ENCODE results near the gene ANKFY1.

The ANKFY1 gene

GRCh38 chr17:4163951-4164350 is 99.8 kb downstream of the ANKFY1 start:
- TF ChIP-seq ZNF155 (tag by site-specific recombination; IDR thresholded peaks at IDR 0.05) = no peak
- no peak for TF ChIP-seq ZNF274 (IDR thresholded peaks at IDR 0.05; ENCODE audit: low read length)
- no peak for TF ChIP-seq ZNF274 (tag by site-specific recombination; IDR thresholded peaks at IDR 0.05; ENCODE audit: borderline replicate concordance)
- TF ChIP-seq PRDM4 (tag by site-specific recombination; IDR thresholded peaks at IDR 0.05) = no peak
- TF ChIP-seq FEZF1 (tag by site-specific recombination; IDR thresholded peaks at IDR 0.05) = 0 out of 2 replicates have a peak, but pooled peaks have one; percentile 34
- Histone ChIP-seq H3K27ac (ENCODE audit: extremely low read depth, low read depth, low read length) (peak overlapping the region; percentile 19; the same call in 1 of the 2 replicates), H3K4me3 (ENCODE audit: low read depth, low read length) (no peak overlapping the region), H3K9me3 (ENCODE audit: control insufficient read depth, insufficient read depth, low read depth, low read length) (no peaks in the 10 kb centered on the region), H3K36me3 (ENCODE audit: control insufficient read depth in 2 of 2, insufficient read depth in 1 of 2, low read length in 2 of 2) (peaks cover 14 to 62% of the 10 kb centered on the region in 2 experiments), H3K4me1 (ENCODE audit: control insufficient read depth, insufficient read depth, low read length) (peaks cover 16% of the 10 kb centered on the region)
- ChIA-PET CTCF (no interaction called here), POLR2A (interaction anchor here (3.8 kb wide), 1 partner anchor 21 kb away, joined by 61 read pairs; the partner anchor contains the start of genes CYB5D2 and ZZEF1)

DNA sequence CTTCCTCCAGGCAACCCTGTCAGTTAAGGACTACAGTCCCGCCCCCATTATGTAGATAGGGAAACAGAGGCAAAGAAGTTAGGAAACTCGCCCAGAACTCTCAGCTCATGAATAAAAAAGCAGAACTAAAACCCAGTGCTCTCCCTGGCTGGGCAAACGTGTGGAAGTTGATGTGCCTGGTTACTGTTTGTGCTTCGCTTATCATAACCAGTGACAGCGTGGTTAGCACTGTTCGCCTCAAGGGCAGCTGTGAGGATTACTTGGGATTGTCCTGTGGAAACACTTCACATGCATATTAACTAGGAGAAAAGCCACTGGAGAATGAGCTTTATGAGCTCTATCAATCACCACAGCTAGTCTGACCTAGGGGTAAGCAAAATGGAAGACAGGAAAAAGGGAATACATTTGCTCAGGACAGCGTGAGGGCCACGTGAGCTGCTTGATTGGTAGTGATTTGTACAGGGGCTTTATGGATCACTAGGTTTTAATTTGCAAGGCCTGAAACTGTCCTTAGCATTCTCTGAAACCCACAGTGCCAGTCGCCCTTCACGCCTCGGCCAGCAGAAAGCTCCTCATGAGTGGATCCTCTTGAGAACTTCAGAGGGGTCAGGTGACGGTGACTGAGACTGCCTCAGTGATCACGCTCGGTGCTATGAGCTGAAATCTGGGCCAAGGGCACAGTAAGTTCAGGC is 100.9 kb downstream of the ANKFY1 start:
- Histone ChIP-seq H3K4me1 (ENCODE audit: control insufficient read depth, insufficient read depth, low read length) (peaks cover 16% of the 10 kb centered on the region), H3K9me3 (ENCODE audit: control insufficient read depth, insufficient read depth, low read depth, low read length) (no peaks in the 10 kb centered on the region), H3K4me3 (ENCODE audit: low read depth, low read length) (no peak overlapping the region), H3K27ac (ENCODE audit: extremely low read depth, low read depth, low read length) (no peak overlapping the region), H3K36me3 (ENCODE audit: control insufficient read depth in 2 of 2, insufficient read depth in 1 of 2, low read length in 2 of 2) (peaks cover 10 to 59% of the 10 kb centered on the region in 2 experiments)
- CTCF ChIA-PET = interaction anchor here (0.6 to 1.6 kb wide), 2 partner anchors 249 to 1337 kb away, joined by 5 to 6 read pairs; no protein-coding TSS in a partner anchor
- TF ChIP-seq ZNF138 (tag by site-specific recombination; IDR thresholded peaks at IDR 0.05; ENCODE audit: borderline replicate concordance) (no peak), ZNF521 (tag by site-specific recombination; IDR thresholded peaks at IDR 0.05) (no peak), OSR2 (tag by site-specific recombination; IDR thresholded peaks at IDR 0.05) (peak; percentile 50; the same call in 1 of the 2 replicates), ZNF366 (tag by site-specific recombination; conservative IDR thresholded peaks at IDR 0.05) (no peak)
- TF ChIP-seq, protein P1, sequence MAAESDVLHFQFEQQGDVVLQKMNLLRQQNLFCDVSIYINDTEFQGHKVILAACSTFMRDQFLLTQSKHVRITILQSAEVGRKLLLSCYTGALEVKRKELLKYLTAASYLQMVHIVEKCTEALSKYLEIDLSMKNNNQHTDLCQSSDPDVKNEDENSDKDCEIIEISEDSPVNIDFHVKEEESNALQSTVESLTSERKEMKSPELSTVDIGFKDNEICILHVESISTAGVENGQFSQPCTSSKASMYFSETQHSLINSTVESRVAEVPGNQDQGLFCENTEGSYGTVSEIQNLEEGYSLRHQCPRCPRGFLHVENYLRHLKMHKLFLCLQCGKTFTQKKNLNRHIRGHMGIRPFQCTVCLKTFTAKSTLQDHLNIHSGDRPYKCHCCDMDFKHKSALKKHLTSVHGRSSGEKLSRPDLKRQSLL (tag by site-specific recombination; IDR thresholded peaks at IDR 0.05) = no peak
- POLR2A ChIA-PET = interaction anchor here (0.8 to 3.8 kb wide), 2 partner anchors 20 to 101 kb away, joined by 3 to 61 read pairs; partner anchors contain the start of genes ANKFY1, CYB5D2 and ZZEF1

GRCh38 chr17:4162321-4162720 is 101.5 kb downstream of the ANKFY1 start:
- H3K27ac ChIP-seq (ENCODE audit: extremely low read depth, low read depth, low read length) = no peak overlapping the region
- H3K4me3 ChIP-seq (ENCODE audit: low read depth, low read length) = no peak overlapping the region
- CTCF ChIA-PET = interaction anchor here (1.3 to 1.6 kb wide), 2 partner anchors 16 to 248 kb away, joined by 3 to 6 read pairs; no protein-coding TSS in a partner anchor
- no peaks in the 10 kb centered on the region for H3K9me3 ChIP-seq (ENCODE audit: control insufficient read depth, insufficient read depth, low read depth, low read length)
- TF ChIP-seq, protein P2, sequence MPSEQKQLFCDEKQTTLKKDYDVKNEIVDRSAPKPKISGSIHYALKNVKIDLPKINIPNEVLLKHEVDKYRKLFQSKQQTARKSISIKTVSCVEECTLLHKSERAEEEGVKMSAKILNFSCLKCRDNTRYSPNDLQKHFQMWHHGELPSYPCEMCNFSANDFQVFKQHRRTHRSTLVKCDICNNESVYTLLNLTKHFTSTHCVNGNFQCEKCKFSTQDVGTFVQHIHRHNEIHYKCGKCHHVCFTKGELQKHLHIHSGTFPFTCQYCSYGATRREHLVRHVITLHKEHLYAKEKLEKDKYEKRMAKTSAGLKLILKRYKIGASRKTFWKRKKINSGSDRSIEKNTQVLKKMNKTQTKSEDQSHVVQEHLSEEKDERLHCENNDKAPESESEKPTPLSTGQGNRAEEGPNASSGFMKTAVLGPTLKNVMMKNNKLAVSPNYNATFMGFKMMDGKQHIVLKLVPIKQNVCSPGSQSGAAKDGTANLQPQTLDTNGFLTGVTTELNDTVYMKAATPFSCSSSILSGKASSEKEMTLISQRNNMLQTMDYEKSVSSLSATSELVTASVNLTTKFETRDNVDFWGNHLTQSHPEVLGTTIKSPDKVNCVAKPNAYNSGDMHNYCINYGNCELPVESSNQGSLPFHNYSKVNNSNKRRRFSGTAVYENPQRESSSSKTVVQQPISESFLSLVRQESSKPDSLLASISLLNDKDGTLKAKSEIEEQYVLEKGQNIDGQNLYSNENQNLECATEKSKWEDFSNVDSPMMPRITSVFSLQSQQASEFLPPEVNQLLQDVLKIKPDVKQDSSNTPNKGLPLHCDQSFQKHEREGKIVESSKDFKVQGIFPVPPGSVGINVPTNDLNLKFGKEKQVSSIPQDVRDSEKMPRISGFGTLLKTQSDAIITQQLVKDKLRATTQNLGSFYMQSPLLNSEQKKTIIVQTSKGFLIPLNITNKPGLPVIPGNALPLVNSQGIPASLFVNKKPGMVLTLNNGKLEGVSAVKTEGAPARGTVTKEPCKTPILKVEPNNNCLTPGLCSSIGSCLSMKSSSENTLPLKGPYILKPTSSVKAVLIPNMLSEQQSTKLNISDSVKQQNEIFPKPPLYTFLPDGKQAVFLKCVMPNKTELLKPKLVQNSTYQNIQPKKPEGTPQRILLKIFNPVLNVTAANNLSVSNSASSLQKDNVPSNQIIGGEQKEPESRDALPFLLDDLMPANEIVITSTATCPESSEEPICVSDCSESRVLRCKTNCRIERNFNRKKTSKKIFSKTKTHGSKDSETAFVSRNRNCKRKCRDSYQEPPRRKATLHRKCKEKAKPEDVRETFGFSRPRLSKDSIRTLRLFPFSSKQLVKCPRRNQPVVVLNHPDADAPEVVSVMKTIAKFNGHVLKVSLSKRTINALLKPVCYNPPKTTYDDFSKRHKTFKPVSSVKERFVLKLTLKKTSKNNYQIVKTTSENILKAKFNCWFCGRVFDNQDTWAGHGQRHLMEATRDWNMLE (tag by site-specific recombination; conservative IDR thresholded peaks at IDR 0.05; ENCODE audit: low read depth) = no peak
- TF ChIP-seq ZNF335 (tag by site-specific recombination; conservative IDR thresholded peaks at IDR 0.05) = peak; percentile 43; the same call in 1 of the 2 replicates
- no peak for TF ChIP-seq ZNF350 (tag by site-specific recombination; IDR thresholded peaks at IDR 0.05)
- TF ChIP-seq SCRT2 (tag by site-specific recombination; IDR thresholded peaks at IDR 0.05) = no peak
- POLR2A ChIA-PET = interaction anchor here (1.4 to 3.8 kb wide), 2 partner anchors 16 to 19 kb away, joined by 6 to 61 read pairs; partner anchors contain the start of genes CYB5D2 and ZZEF1
- peaks cover 7 to 59% of the 10 kb centered on the region in 2 experiments for H3K36me3 ChIP-seq (ENCODE audit: control insufficient read depth in 2 of 2, insufficient read depth in 1 of 2, low read length in 2 of 2)
- H3K4me1 ChIP-seq (ENCODE audit: control insufficient read depth, insufficient read depth, low read length) = peaks cover 16% of the 10 kb centered on the region

All from HEK293 (cell line).